ENCODE data around the gene CAPZB.

Gene CAPZB

GRCh38 chr1:19348441-19349198 is 136.7 kb downstream of the CAPZB start:
- peaks cover 21 to 43% of the 10 kb centered on the region in 2 donors for H3K36me3 ChIP-seq (ENCODE audit: control insufficient read depth in 1 of 2, insufficient read depth in 2 of 2, low read length in 2 of 2)
- no peaks in the 10 kb centered on the region for H3K27me3 ChIP-seq (ENCODE audit: low read depth, low read length)
- H3K4me3 ChIP-seq (ENCODE audit: low read depth in 1 of 2, low read length in 2 of 2): no peak overlapping the region
- no peaks in the 10 kb centered on the region for H3K9me3 ChIP-seq (ENCODE audit: control insufficient read depth in 1 of 2, low read length in 2 of 2)
- H3K27ac ChIP-seq (ENCODE audit: low read length): no peak overlapping the region
- peaks cover 0 to 48% of the 10 kb centered on the region in 2 donors for H3K4me1 ChIP-seq (ENCODE audit: control insufficient read depth in 1 of 2, insufficient read depth in 2 of 2, low read length in 2 of 2)

GRCh38 chr1:19347533-19348172 is 137.7 kb downstream of the CAPZB start:
- Histone ChIP-seq H3K4me3 (ENCODE audit: low read depth in 1 of 2, low read length in 2 of 2) (no peak overlapping the region), H3K27me3 (ENCODE audit: low read depth, low read length) (no peaks in the 10 kb centered on the region), H3K36me3 (ENCODE audit: control insufficient read depth in 1 of 2, insufficient read depth in 2 of 2, low read length in 2 of 2) (peaks cover 22 to 48% of the 10 kb centered on the region in 2 donors), H3K27ac (ENCODE audit: low read length) (no peak overlapping the region), H3K4me1 (ENCODE audit: control insufficient read depth in 1 of 2, insufficient read depth in 2 of 2, low read length in 2 of 2) (peaks cover 0 to 45% of the 10 kb centered on the region in 2 donors), H3K9me3 (ENCODE audit: control insufficient read depth in 1 of 2, low read length in 2 of 2) (no peaks in the 10 kb centered on the region)

- no peaks in the 10 kb centered on the region for H3K9me3 ChIP-seq (ENCODE audit: control insufficient read depth in 1 of 2, low read length in 2 of 2)
- peaks cover 0 to 35% of the 10 kb centered on the region in 2 donors for H3K4me1 ChIP-seq (ENCODE audit: control insufficient read depth in 1 of 2, insufficient read depth in 2 of 2, low read length in 2 of 2)
- peaks cover 26 to 50% of the 10 kb centered on the region in 2 donors for H3K36me3 ChIP-seq (ENCODE audit: control insufficient read depth in 1 of 2, insufficient read depth in 2 of 2, low read length in 2 of 2)
- H3K4me3 ChIP-seq (ENCODE audit: low read depth in 1 of 2, low read length in 2 of 2): no peak overlapping the region
- no peak overlapping the region for H3K27ac ChIP-seq (ENCODE audit: low read length)
- no peaks in the 10 kb centered on the region for H3K27me3 ChIP-seq (ENCODE audit: low read depth, low read length)
Measured at GRCh38 chr1:19346026-19346425, 139.3 kb downstream of the CAPZB start.

GRCh38 chr1:19345391-19345790 is 139.9 kb downstream of the CAPZB start:
- no peaks in the 10 kb centered on the region for H3K9me3 ChIP-seq (ENCODE audit: control insufficient read depth in 1 of 2, low read length in 2 of 2)
- no peak overlapping the region for H3K27ac ChIP-seq (ENCODE audit: low read length)

GRCh38 chr1:19344831-19345230 is 140.5 kb downstream of the CAPZB start:
- H3K4me3 ChIP-seq (ENCODE audit: low read depth in 1 of 2, low read length in 2 of 2): no peak overlapping the region
- H3K27ac ChIP-seq (ENCODE audit: low read length): no peak overlapping the region
- peaks cover 34 to 46% of the 10 kb centered on the region in 2 donors for H3K36me3 ChIP-seq (ENCODE audit: control insufficient read depth in 1 of 2, insufficient read depth in 2 of 2, low read length in 2 of 2)
- no peaks in the 10 kb centered on the region for H3K27me3 ChIP-seq (ENCODE audit: low read depth, low read length)
- H3K4me1 ChIP-seq (ENCODE audit: control insufficient read depth in 1 of 2, insufficient read depth in 2 of 2, low read length in 2 of 2): peaks cover 0 to 32% of the 10 kb centered on the region in 2 donors
- H3K9me3 ChIP-seq (ENCODE audit: control insufficient read depth in 1 of 2, low read length in 2 of 2): no peaks in the 10 kb centered on the region

More at GRCh38 chr1:19345391-19345790, 139.9 kb downstream of the CAPZB start:
- Histone ChIP-seq H3K27me3 (ENCODE audit: low read depth, low read length) (no peaks in the 10 kb centered on the region), H3K4me3 (ENCODE audit: low read depth in 1 of 2, low read length in 2 of 2) (no peak overlapping the region), H3K36me3 (ENCODE audit: control insufficient read depth in 1 of 2, insufficient read depth in 2 of 2, low read length in 2 of 2) (peaks cover 32 to 47% of the 10 kb centered on the region in 2 donors), H3K4me1 (ENCODE audit: control insufficient read depth in 1 of 2, insufficient read depth in 2 of 2, low read length in 2 of 2) (peaks cover 0 to 35% of the 10 kb centered on the region in 2 donors)

- Histone ChIP-seq H3K4me3 (ENCODE audit: low read depth in 1 of 2, low read length in 2 of 2) (no peak overlapping the region), H3K36me3 (ENCODE audit: control insufficient read depth in 1 of 2, insufficient read depth in 2 of 2, low read length in 2 of 2) (peaks cover 34 to 46% of the 10 kb centered on the region in 2 donors), H3K4me1 (ENCODE audit: control insufficient read depth in 1 of 2, insufficient read depth in 2 of 2, low read length in 2 of 2) (peaks cover 0 to 31% of the 10 kb centered on the region in 2 donors), H3K9me3 (ENCODE audit: control insufficient read depth in 1 of 2, low read length in 2 of 2) (no peaks in the 10 kb centered on the region), H3K27me3 (ENCODE audit: low read depth, low read length) (no peaks in the 10 kb centered on the region), H3K27ac (ENCODE audit: low read length) (no peak overlapping the region)
Measured at GRCh38 chr1:19344372-19344810, 140.9 kb downstream of the CAPZB start.

GRCh38 chr1:19343617-19344350 is 141.6 kb downstream of the CAPZB start:
- Histone ChIP-seq H3K4me3 (ENCODE audit: low read depth in 1 of 2, low read length in 2 of 2) (no peak overlapping the region), H3K36me3 (ENCODE audit: control insufficient read depth in 1 of 2, insufficient read depth in 2 of 2, low read length in 2 of 2) (peaks cover 33 to 49% of the 10 kb centered on the region in 2 donors), H3K27me3 (ENCODE audit: low read depth, low read length) (no peaks in the 10 kb centered on the region), H3K4me1 (ENCODE audit: control insufficient read depth in 1 of 2, insufficient read depth in 2 of 2, low read length in 2 of 2) (peaks cover 0 to 31% of the 10 kb centered on the region in 2 donors), H3K27ac (ENCODE audit: low read length) (no peak overlapping the region), H3K9me3 (ENCODE audit: control insufficient read depth in 1 of 2, low read length in 2 of 2) (no peaks in the 10 kb centered on the region)

GRCh38 chr1:19342894-19343616 is 142.3 kb downstream of the CAPZB start:
- Histone ChIP-seq H3K9me3 (ENCODE audit: control insufficient read depth in 1 of 2, low read length in 2 of 2) (no peaks in the 10 kb centered on the region), H3K36me3 (ENCODE audit: control insufficient read depth in 1 of 2, insufficient read depth in 2 of 2, low read length in 2 of 2) (peaks cover 31 to 54% of the 10 kb centered on the region in 2 donors), H3K4me1 (ENCODE audit: control insufficient read depth in 1 of 2, insufficient read depth in 2 of 2, low read length in 2 of 2) (peaks cover 0 to 27% of the 10 kb centered on the region in 2 donors), H3K4me3 (ENCODE audit: low read depth in 1 of 2, low read length in 2 of 2) (no peak overlapping the region), H3K27ac (ENCODE audit: low read length) (no peak overlapping the region), H3K27me3 (ENCODE audit: low read depth, low read length) (no peaks in the 10 kb centered on the region)

GRCh38 chr1:19342062-19342750 is 143.1 kb downstream of the CAPZB start:
- Histone ChIP-seq H3K27ac (ENCODE audit: low read length) (no peak overlapping the region), H3K9me3 (ENCODE audit: control insufficient read depth in 1 of 2, low read length in 2 of 2) (no peaks in the 10 kb centered on the region), H3K27me3 (ENCODE audit: low read depth, low read length) (no peaks in the 10 kb centered on the region), H3K4me3 (ENCODE audit: low read depth in 1 of 2, low read length in 2 of 2) (no peak overlapping the region), H3K4me1 (ENCODE audit: control insufficient read depth in 1 of 2, insufficient read depth in 2 of 2, low read length in 2 of 2) (peaks cover 0 to 19% of the 10 kb centered on the region in 2 donors), H3K36me3 (ENCODE audit: control insufficient read depth in 1 of 2, insufficient read depth in 2 of 2, low read length in 2 of 2) (peaks cover 31 to 58% of the 10 kb centered on the region in 2 donors)

- Histone ChIP-seq H3K36me3 (ENCODE audit: control insufficient read depth in 1 of 2, insufficient read depth in 2 of 2, low read length in 2 of 2) (peaks cover 31 to 58% of the 10 kb centered on the region in 2 donors), H3K27me3 (ENCODE audit: low read depth, low read length) (no peaks in the 10 kb centered on the region), H3K9me3 (ENCODE audit: control insufficient read depth in 1 of 2, low read length in 2 of 2) (no peaks in the 10 kb centered on the region), H3K4me1 (ENCODE audit: control insufficient read depth in 1 of 2, insufficient read depth in 2 of 2, low read length in 2 of 2) (peaks cover 0 to 17% of the 10 kb centered on the region in 2 donors), H3K4me3 (ENCODE audit: low read depth in 1 of 2, low read length in 2 of 2) (no peak overlapping the region), H3K27ac (ENCODE audit: low read length) (no peak overlapping the region)
Measured at GRCh38 chr1:19341201-19342061, 143.9 kb downstream of the CAPZB start.

Measured in muscle layer of duodenum (tissue), 2 donors.